ENCODE data around the gene PHLPP2. TPM values are rescaled to one million over a fixed set of nuclear protein-coding genes. Genes with fewer than 3 reads are reported as not detected.

The PHLPP2 gene
- total RNA-seq, 1 experiment from 2014 or later, result 13.1 TPM

GRCh38 chr16:71658771-71659170, 65.7 kb downstream of the PHLPP2 start:
- TF ChIP-seq TCF7L2 (IDR thresholded peaks at IDR 0.05; ENCODE audit: low read depth, low read length), result no peak
- no peak for TF ChIP-seq REST (IDR thresholded peaks at IDR 0.05; ENCODE audit: insufficient read depth in 1 of 2, low read depth in 2 of 2, low read length in 1 of 2)
- TF ChIP-seq SIN3A (IDR thresholded peaks at IDR 0.05; ENCODE audit: borderline replicate concordance, insufficient read depth, low read depth, low read length), result no peak
- no peak for TF ChIP-seq POLR2AphosphoS5 (IDR thresholded peaks at IDR 0.05; ENCODE audit: low read depth, low read length)
- peaks cover 2% of the 10 kb centered on the region for H3K36me3 ChIP-seq (ENCODE audit: control insufficient read depth, insufficient read depth, low read length)
- ATAC-seq (no peak), DNase-seq (ENCODE audit: low read depth, low spot score) (no peak)
- no peaks in the 10 kb centered on the region for H3K4me1 ChIP-seq (ENCODE audit: control insufficient read depth, insufficient read depth, low read length)
- no peak overlapping the region for H3K27ac ChIP-seq (ENCODE audit: low read length)
- H3K27me3 ChIP-seq (ENCODE audit: control insufficient read depth, insufficient read depth, low read length), result no peaks in the 10 kb centered on the region
- no peak overlapping the region for H3K4me3 ChIP-seq (ENCODE audit: low read depth in 2 of 2, low read length in 2 of 2)
- intact Hi-C loops (cut with micrococcal nuclease; ENCODE audit: unreplicated experiment) (no loop called here), in situ Hi-C loops (cut with HindIII; ENCODE audit: low pct_unique_long_range_greater_than_20kb, low sequenced_read_pairs) (no loop called here)
- CTCF ChIA-PET, result no interaction called here
- H3K9me3 ChIP-seq (ENCODE audit: control insufficient read depth, insufficient read depth, low read depth, low read length), result no peaks in the 10 kb centered on the region
- POLR2A ChIA-PET, result no interaction called here
- no TSS peak for BruUV-seq (replicated peaks)

GRCh38 chr16:71649704-71650103, 74.8 kb downstream of the PHLPP2 start:
- H3K4me1 ChIP-seq (ENCODE audit: control insufficient read depth, insufficient read depth, low read length), result no peaks in the 10 kb centered on the region
- in situ Hi-C loops (cut with HindIII; ENCODE audit: low pct_unique_long_range_greater_than_20kb, low sequenced_read_pairs), result no loop called here
- peaks cover 6% of the 10 kb centered on the region for H3K36me3 ChIP-seq (ENCODE audit: control insufficient read depth, insufficient read depth, low read length)
- ChIA-PET POLR2A (no interaction called here), CTCF (no interaction called here)
- no peak for DNase-seq (ENCODE audit: low read depth, low spot score)
- no peak for TF ChIP-seq TCF7L2 (IDR thresholded peaks at IDR 0.05; ENCODE audit: low read depth, low read length)
- no peak for TF ChIP-seq CTCF (IDR thresholded peaks at IDR 0.05)
- no peak for TF ChIP-seq POLR2AphosphoS5 (IDR thresholded peaks at IDR 0.05; ENCODE audit: low read depth, low read length)
- no peak for TF ChIP-seq REST (IDR thresholded peaks at IDR 0.05; ENCODE audit: insufficient read depth in 1 of 2, low read depth in 2 of 2, low read length in 1 of 2)
- TF ChIP-seq SIN3A (IDR thresholded peaks at IDR 0.05; ENCODE audit: borderline replicate concordance, insufficient read depth, low read depth, low read length), result no peak
- H3K4me3 ChIP-seq (ENCODE audit: low read depth in 2 of 2, low read length in 2 of 2), result no peak overlapping the region
- no peak overlapping the region for H3K27ac ChIP-seq (ENCODE audit: low read length)
- no TSS peak for BruUV-seq (replicated peaks)
- ATAC-seq, result no peak
- intact Hi-C loops (cut with micrococcal nuclease; ENCODE audit: unreplicated experiment), result no loop called here
- no peaks in the 10 kb centered on the region for H3K27me3 ChIP-seq (ENCODE audit: control insufficient read depth, insufficient read depth, low read length)
- no peaks in the 10 kb centered on the region for H3K9me3 ChIP-seq (ENCODE audit: control insufficient read depth, insufficient read depth, low read depth, low read length)

Measured in Panc1 (cell line).